SW480 (cell line): ENCODE data around the gene VEZF1.
A peak's percentile ranks its signal among the peaks of the same experiment; 100 is the strongest.

Experiments
- DNase-seq: peaks from one replicate; pipeline ENCODE4 v3.0.0-alpha.2; 2016; ENCODE audit warnings: low spot score

The VEZF1 gene

GRCh38 chr17:57949649-57950048, 38.4 kb downstream of the VEZF1 start:
- no peak for DNase-seq

- peak; percentile 96 for DNase-seq
Measured at GRCh38 chr17:57948555-57949420, 39.3 kb downstream of the VEZF1 start.

- DNase-seq: no peak
Measured at GRCh38 chr17:57948169-57948554, 39.9 kb downstream of the VEZF1 start.

- no peak for DNase-seq
Measured at GRCh38 chr17:57947369-57947768, 40.7 kb downstream of the VEZF1 start.

- DNase-seq: peak; percentile 91
Measured at GRCh38 chr17:57946798-57947358, 41.2 kb downstream of the VEZF1 start.

- DNase-seq: no peak
Measured at GRCh38 chr17:57945996-57946797, 41.9 kb downstream of the VEZF1 start.

GRCh38 chr17:57944908-57945307, 43.1 kb downstream of the VEZF1 start:
- DNase-seq: no peak

GRCh38 chr17:57943645-57944044, 44.4 kb downstream of the VEZF1 start:
- DNase-seq: no peak

GRCh38 chr17:57943140-57943539, 44.9 kb downstream of the VEZF1 start:
- DNase-seq: peak; percentile 64

- DNase-seq: no peak
Measured at GRCh38 chr17:57941384-57942370, 46.4 kb downstream of the VEZF1 start.

- peak; percentile 82 for DNase-seq
Measured at GRCh38 chr17:57940653-57941329, 47.3 kb downstream of the VEZF1 start.

GRCh38 chr17:57940231-57940630, 47.8 kb downstream of the VEZF1 start:
- DNase-seq: peak; percentile 34

- no peak for DNase-seq
Measured at GRCh38 chr17:57939797-57940196, 48.3 kb downstream of the VEZF1 start.

GRCh38 chr17:57938061-57938502, 50.0 kb downstream of the VEZF1 start:
- peak; percentile 21 for DNase-seq

- DNase-seq: no peak
Measured at GRCh38 chr17:57937492-57937891, 50.6 kb downstream of the VEZF1 start.

- DNase-seq: peak; percentile 66
Measured at GRCh38 chr17:57935833-57936807, 51.9 kb downstream of the VEZF1 start.

- no peak for DNase-seq
Measured at GRCh38 chr17:57931488-57932137, 56.4 kb downstream of the VEZF1 start.

- no peak for DNase-seq
Measured at GRCh38 chr17:57930239-57930638, 57.8 kb downstream of the VEZF1 start.

GRCh38 chr17:57929386-57929785, 58.7 kb downstream of the VEZF1 start:
- no peak for DNase-seq
